ENCODE measurements around the gene CRIP1. TPM values are rescaled to one million over a fixed set of nuclear protein-coding genes. Genes with fewer than 3 reads are reported as not detected.

CRIP1 gene
- total and polyA plus RNA-seq, 8 donors: 3.5 to 149 (median 60.1) TPM; not detected in 1

DNA sequence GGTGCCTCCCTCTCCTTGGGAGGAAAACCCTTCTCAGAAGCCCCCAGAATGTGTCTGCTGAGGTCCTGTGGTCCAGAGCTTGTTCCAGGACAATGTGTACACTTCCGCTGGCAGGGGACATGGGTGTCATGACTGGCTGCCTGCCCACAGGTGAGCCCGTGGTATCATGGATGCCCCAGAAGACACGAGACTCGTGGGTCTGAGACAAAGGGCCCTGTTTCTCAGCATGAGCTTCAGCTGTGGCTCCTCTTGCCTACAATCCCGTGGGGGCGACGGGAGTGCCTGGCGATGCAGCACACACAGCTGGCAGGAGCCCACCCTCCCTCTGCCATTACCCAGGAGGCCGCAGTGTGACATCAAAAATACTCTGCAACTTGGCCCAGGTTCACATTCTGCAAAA, 46.7 kb downstream of the CRIP1 start:
- Histone ChIP-seq H3K4me3 (no peak overlapping the region), H3K9me3 (no peaks in the 10 kb centered on the region), H3K4me1 (peaks cover 15 to 29% (median 23%) of the 10 kb centered on the region in 4 donors), H3K36me3 (no peaks in the 10 kb centered on the region), H3K27ac (no peak overlapping the region), H3K27me3 (peaks cover 4 to 83% (median 38%) of the 10 kb centered on the region in 3 donors)
- DNase-seq: peak in 1 of 2 donors; percentile 12
- TF ChIP-seq, protein P1, sequence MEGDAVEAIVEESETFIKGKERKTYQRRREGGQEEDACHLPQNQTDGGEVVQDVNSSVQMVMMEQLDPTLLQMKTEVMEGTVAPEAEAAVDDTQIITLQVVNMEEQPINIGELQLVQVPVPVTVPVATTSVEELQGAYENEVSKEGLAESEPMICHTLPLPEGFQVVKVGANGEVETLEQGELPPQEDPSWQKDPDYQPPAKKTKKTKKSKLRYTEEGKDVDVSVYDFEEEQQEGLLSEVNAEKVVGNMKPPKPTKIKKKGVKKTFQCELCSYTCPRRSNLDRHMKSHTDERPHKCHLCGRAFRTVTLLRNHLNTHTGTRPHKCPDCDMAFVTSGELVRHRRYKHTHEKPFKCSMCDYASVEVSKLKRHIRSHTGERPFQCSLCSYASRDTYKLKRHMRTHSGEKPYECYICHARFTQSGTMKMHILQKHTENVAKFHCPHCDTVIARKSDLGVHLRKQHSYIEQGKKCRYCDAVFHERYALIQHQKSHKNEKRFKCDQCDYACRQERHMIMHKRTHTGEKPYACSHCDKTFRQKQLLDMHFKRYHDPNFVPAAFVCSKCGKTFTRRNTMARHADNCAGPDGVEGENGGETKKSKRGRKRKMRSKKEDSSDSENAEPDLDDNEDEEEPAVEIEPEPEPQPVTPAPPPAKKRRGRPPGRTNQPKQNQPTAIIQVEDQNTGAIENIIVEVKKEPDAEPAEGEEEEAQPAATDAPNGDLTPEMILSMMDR (IDR thresholded peaks at IDR 0.05): no peak
- TF ChIP-seq EP300 (IDR thresholded peaks at IDR 0.05) (no peak), POLR2AphosphoS5 (IDR thresholded peaks at IDR 0.05) (no peak), POLR2A (IDR thresholded peaks at IDR 0.05) (no peak)
- 59 to 100% (median 78%) methylated on average over 1 to 9 of the region's 9 CpGs for WGBS, 5 donors
- intact Hi-C loops (cut with DNase I; ENCODE audit: low total_unique reads): no loop called here

DNA sequence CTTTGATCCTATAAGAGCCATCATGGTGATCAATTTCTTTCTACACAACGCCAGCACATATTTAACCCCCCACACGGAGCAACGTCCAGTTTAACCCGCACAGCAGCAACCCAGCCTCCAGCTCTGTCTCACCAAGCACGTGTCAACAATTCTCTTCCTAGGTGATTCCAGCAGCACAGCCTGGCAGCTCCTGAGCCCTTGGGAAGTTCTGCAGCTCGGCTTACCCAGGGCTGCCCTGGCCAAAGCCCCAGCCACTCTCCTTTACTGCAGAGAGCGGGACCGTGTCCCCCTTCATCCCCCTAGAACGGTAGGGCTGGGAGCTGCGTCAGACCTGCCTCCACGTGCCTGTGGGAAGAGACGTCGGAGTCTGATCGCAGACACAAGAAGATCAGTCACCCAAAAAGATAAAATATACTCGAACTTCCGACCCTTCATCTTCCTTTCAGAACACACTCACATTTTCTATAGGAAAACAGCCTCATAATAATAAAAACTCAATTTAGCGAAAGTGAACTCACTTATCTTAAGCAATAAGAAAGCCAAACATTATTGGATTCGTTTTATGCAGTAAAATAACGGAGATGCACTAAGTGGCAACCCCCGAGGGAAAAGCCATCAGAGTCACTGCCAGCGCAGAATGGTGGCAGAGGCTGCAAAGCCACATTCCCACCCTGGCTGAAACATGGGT, 47.3 kb downstream of the CRIP1 start:
- WGBS, 5 donors: 67 to 72% (median 69%) methylated on average over 21 of the region's 21 CpGs
- H3K27ac ChIP-seq: no peak overlapping the region

DNA sequence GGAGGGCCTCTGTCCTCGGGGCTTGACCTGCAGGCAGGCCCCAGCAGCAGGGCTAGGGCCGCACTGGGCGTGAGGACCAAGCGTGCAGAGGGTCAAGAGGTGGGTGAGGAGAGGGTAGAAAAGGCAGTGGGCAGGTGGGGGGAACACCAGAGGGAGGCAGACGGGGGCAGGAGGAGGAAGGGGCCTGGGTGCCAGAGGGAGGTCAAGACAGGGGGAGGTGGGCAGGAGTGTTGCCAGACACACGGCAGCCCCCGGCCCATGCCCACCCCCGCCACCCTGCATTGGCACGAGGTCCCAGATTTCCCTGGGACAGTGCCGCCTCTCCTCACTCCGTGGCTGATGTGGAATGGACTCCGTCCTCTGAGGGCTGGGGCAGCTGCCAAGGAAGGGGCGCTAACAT, 47.9 kb downstream of the CRIP1 start:
- Histone ChIP-seq H3K4me1 (peaks cover 4 to 17% (median 11%) of the 10 kb centered on the region in 4 donors), H3K36me3 (no peaks in the 10 kb centered on the region), H3K27ac (no peak overlapping the region), H3K27me3 (peaks cover 0 to 78% (median 34%) of the 10 kb centered on the region in 3 donors), H3K4me3 (no peak overlapping the region), H3K9me3 (no peaks in the 10 kb centered on the region)
- 57 to 67% (median 61%) methylated on average over 13 of the region's 13 CpGs for WGBS, 5 donors
- no peak for TF ChIP-seq EP300 (IDR thresholded peaks at IDR 0.05)
- no peak for TF ChIP-seq POLR2AphosphoS5 (IDR thresholded peaks at IDR 0.05)
- TF ChIP-seq, protein P1 (IDR thresholded peaks at IDR 0.05): no peak
- no peak for TF ChIP-seq POLR2A (IDR thresholded peaks at IDR 0.05)
- intact Hi-C loops (cut with DNase I; ENCODE audit: low total_unique reads): no loop called here
- DNase-seq: peak in 1 of 2 donors; percentile 7

More for the DNA sequence above, 47.3 kb downstream of the CRIP1 start:
- Histone ChIP-seq H3K36me3 (no peaks in the 10 kb centered on the region), H3K4me1 (peaks cover 10 to 23% (median 18%) of the 10 kb centered on the region in 4 donors), H3K9me3 (no peaks in the 10 kb centered on the region), H3K27me3 (peaks cover 1 to 83% (median 40%) of the 10 kb centered on the region in 3 donors), H3K4me3 (no peak overlapping the region)
- TF ChIP-seq, protein P1 (IDR thresholded peaks at IDR 0.05): no peak
- TF ChIP-seq EP300 (IDR thresholded peaks at IDR 0.05): no peak
- TF ChIP-seq POLR2A (IDR thresholded peaks at IDR 0.05): no peak
- no peak for TF ChIP-seq POLR2AphosphoS5 (IDR thresholded peaks at IDR 0.05)
- intact Hi-C loops (cut with DNase I; ENCODE audit: low total_unique reads): no loop called here
- DNase-seq: no peak

DNA sequence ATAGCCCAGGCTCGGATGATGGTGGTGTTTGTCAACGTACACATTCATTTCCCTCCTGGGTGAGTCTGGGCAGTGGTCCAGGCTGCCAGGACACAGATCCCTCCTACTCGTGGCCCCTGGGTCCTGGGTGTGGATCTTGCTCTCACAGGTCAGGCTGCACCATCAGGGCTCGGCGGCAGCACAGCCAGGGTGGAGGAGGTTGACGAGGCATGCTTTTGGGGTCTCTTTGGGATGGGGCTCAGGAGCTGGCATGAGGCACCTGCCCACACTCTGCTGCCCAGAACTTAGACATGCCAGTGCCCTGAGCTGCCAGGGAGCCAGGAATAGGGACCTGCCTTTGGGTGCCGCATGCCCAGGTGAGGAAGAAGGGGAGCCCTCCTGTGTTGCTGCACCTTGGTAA, 49.4 kb downstream of the CRIP1 start:
- DNase-seq: no peak
- 63 to 77% (median 73%) methylated on average over 7 of the region's 7 CpGs for WGBS, 5 donors
- Histone ChIP-seq H3K4me3 (no peak overlapping the region), H3K27ac (no peak overlapping the region), H3K4me1 (peaks cover 0 to 7% (median 5%) of the 10 kb centered on the region in 4 donors), H3K27me3 (peaks cover 0 to 73% (median 34%) of the 10 kb centered on the region in 3 donors), H3K9me3 (no peaks in the 10 kb centered on the region), H3K36me3 (no peaks in the 10 kb centered on the region)
- TF ChIP-seq POLR2AphosphoS5 (IDR thresholded peaks at IDR 0.05): no peak
- TF ChIP-seq POLR2A (IDR thresholded peaks at IDR 0.05): no peak
- no peak for TF ChIP-seq EP300 (IDR thresholded peaks at IDR 0.05)
- TF ChIP-seq, protein P1 (IDR thresholded peaks at IDR 0.05): no peak
- intact Hi-C loops (cut with DNase I; ENCODE audit: low total_unique reads): no loop called here

Data from stomach (tissue), 9 donors.